GM19455 (cell line): ENCODE data around the gene HSFX1.
A peak's percentile ranks its signal among the peaks of the same experiment; 100 is the strongest.
"Not testable (repeated sequence)": the region's sequence is repeated elsewhere in the genome, so short reads cannot be mapped to it uniquely, and the experiment has no call there.

Experiments
- ATAC-seq: cut with Tn5 transposase; IDR thresholded peaks from one replicate; pipeline ENCODE4 v1.9.1; 2021; ENCODE audit not compliant: unreplicated experiment

HSFX1 gene, protein sequence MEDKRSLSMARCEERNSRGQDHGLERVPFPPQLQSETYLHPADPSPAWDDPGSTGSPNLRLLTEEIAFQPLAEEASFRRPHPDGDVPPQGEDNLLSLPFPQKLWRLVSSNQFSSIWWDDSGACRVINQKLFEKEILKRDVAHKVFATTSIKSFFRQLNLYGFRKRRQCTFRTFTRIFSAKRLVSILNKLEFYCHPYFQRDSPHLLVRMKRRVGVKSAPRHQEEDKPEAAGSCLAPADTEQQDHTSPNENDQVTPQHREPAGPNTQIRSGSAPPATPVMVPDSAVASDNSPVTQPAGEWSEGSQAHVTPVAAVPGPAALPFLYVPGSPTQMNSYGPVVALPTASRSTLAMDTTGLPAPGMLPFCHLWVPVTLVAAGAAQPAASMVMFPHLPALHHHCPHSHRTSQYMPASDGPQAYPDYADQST

DNA sequence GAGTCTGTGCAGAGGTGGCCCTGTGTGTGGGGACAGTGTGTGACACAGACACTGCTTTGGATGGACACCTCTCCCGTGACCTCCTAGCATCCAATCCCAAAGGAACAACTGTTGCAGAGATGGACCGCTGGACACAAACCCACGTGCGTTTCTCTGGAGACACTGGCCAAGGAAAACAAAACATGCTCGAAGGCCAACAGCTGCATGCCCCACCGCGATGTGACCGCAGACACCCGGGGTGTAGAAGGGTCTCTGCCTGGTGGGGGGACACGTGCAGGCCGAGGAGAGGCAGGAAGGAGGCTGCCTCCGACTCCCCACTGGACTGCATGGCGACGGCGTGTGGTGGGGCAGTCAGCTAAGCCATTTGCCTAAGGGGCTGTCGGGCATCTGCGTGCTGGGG lies at the start of gene HSFX1:
Gene HSFX1, plus strand, starts transcription at position 301 of the 400 bp plus-strand sequence. CDS start 614 bp downstream, outside the sequence.
- not testable (repeated sequence) for ATAC-seq

DNA sequence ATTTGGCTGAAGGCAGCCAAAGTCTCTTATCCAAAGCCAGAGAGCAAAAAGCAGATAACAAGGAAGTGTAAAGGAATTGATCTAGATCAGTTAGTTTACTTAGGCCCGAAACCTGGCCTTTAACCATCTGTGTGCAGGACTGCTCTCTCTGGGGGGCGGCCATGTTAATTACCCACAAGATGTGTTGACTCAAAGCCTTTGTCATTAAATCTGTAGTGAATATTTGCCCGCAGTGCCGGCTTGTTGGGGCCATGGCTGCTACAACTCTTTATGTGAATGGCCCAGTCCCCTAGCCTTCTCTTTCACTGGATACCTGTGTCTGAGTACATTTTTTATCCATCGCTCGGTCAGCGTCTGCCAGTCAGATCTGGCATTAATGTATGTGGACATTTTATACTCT lies 46.6 kb upstream of the HSFX1 start:
- ATAC-seq, result not testable (repeated sequence)

GRCh38 chrX:149742269-149742668 lies 31.6 kb upstream of the HSFX1 start:
- ATAC-seq, result not testable (repeated sequence)

- ATAC-seq, result not testable (repeated sequence)
These were observed 27.4 kb upstream of the HSFX1 start for GRCh38 chrX:149746390-149747007.

DNA sequence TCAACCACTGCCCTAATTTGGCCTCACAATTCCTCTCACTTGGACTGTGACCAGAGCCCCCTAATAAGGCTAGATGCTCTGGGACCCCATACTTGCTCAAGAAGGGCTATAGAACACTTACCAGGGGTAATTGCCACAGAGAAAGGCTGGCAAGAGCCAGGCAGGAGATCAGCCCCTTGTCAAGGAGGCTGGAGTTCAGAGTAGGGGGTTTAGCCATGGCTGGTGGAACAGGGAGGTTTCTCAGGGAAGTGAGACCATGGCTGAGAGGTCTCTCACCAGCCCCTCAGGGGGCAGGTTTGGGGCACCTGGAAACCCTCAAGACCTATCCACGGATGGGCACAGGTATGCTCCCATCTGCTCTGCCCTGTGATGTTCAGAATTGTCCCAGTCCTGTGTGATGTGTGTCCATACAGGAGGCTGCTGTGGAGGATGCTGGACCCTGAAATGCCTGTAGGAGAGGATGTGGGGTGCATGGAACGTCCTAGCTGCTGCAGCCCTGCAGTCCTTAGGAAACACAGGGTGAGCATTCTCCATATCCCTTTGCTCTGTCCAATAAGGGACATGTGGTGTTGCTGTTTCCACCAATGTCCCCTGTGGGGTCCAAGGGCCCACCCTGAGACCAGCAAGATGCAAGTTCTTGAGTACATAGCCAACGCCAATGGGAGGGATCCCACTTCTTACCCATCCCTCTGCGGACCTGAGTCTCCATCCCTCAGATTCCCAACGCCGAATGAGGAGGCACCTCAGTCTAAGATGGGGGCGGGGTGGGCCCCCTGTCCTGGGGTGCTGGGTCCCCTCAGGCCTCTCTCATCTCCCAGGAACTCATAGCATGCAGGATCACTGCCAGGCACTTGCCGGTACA lies 16.4 kb upstream of the HSFX1 start:
- no peak for ATAC-seq

DNA sequence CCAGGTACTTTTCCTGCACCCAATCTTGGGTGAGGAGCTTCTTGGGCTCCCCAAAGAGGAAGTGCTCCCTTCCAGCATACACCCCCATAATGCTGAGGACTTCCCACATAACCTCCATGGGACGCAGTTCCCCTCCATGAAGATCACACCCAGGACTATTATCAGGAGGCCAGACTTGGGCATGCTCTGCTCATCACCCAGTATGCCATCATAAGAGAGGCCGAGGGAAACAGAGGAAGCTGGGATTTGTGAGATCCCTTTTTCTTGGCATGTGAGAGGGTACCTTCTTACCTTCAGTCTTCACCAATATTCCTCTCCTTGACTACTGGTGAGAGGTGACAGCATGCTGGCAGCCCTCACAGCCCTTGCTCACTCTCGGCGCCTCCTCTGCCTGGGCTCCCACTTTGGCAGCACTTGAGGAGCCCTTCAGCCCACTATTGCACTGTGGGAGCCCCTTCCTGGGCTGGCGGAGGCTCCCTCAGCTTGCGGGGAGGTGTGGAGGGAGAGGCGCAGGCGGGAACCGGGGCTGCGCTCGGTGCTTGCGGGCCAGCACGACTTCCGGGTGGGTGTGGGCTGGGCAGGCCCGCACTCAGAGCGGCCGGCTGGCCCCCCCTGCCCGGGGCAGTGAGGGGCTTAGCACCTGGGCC lies 15.7 kb upstream of the HSFX1 start:
- ATAC-seq, result no peak

DNA sequence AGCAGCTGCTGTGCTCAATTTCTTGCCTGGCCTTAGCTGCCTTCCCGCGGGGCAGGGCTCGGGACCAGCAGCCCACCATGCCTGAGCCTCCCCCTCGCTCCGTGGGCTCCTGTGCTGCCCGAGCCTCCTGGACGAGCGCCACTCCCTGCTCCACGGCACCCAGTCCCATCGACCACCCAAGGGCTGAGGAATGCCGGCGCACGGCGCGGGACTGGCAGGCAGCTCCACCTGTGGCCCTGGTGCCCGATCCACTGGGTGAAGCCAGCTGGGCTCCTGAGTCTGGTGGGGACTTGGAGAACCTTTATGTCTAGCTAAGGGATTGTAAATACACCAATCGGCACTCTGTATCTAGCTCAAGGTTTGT lies 15.2 kb upstream of the HSFX1 start:
- not testable (repeated sequence) for ATAC-seq

DNA sequence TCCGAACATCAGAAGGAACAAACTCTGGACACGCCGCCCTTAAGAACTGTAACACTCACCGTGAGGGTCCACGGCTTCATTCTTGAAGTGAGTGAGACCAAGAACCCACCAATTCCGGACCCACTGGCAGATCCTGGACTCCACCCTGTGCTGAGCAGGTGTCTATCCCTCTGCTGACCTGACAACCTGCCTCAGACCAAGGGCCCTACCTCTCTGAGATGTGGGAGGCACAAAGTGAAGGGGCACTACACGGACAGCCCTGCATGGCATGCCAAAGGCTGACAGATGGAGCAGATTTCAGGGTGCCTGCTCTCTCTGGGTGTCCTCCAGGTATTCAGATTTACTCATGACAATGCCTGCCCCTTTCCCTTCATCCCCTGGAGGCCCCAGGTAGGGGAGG lies 14.0 kb upstream of the HSFX1 start:
- ATAC-seq, result no peak

DNA sequence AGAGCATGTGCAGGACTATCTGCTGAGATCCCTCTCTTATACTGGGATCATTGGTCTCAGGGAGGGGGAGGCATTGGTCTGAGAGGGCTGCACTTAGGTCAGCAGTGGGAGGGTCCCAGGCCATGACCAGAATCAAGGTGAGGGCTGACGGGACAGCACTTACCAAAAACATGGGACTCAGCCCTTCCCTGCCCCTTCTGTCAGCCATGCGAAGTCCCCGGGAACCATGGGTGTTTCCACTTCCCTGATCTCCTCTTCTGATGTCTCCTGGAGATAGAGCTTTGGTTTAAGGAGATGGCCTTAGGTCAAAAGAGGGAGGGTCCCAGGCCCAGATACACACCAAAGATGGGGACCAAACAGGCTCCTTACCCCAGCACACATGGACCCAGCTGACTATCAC lies 12.9 kb upstream of the HSFX1 start:
- no peak for ATAC-seq

DNA sequence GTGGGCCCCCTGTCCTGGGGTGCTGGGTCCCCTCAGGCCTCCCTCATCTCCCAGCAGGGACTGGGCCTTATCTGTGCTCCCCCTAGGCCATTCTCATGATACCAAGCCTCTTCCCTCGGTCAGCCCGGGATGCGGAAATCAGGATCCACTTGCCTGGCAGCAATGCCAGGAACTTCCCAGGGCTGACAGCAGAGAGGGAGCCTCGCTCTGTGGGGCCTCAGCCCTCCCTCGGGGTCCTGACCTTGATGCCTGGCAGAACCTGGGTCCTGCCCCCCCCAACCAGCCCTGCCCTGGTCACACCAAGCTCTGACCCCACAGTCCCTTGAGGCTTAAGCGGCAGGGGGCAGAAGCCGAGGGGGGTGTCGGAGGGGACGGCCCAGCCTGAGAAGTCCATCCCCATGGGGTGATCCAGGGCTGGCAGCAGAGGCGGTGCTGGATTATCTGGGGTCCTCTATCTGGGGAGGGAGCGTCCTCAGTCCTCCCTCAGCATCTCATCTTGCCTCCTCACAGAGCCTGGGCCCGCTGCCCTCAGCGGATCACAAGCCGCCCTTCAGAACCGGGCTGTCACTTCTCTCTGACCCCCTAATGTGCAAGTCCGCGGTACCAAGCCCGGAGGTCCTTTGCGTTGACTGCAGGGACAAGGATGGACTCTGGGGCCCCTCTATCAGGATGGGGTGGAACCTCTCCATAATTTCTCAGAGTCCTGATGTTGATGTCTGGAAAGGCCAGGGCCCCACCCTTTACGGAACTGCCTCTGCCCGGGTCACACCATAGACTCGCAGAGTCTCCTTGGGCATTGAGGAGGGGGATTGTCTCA lies 11.8 kb upstream of the HSFX1 start:
- not testable (repeated sequence) for ATAC-seq

- no peak for ATAC-seq
These were observed 10.9 kb upstream of the HSFX1 start for GRCh38 chrX:149762696-149763614.

- ATAC-seq, result not testable (repeated sequence)
These were observed 3.5 kb upstream of the HSFX1 start for GRCh38 chrX:149770344-149770743.

- not testable (repeated sequence) for ATAC-seq
These were observed 842 bp upstream of the HSFX1 start for GRCh38 chrX:149773026-149773425.

DNA sequence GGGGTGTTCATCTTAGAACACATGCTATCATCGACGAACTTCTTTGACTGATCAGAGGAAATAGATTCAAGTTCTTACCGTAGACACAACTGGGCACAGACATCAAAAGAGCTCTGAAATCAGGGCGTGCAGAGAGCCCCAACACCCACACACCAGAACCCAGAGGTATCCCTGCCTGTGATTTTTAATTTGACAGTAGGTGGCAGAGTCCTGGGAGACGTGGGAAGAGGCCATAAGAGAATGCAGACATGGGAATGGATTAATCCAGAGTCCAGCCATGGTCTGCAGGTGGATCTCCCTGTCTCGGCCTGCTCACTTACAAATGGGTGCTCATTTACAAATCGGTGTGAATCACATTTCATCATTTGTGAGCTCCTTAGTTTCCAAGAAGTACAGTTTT lies 4.1 kb downstream of the HSFX1 start:
- not testable (repeated sequence) for ATAC-seq

- not testable (repeated sequence) for ATAC-seq
These were observed 7.9 kb downstream of the HSFX1 start, which contains the start of gene MAGEA9 for GRCh38 chrX:149781727-149782126. Gene MAGEA9 (plus strand): TSS chrX:149781930. CDS start chrX:149786211, 4,281 bp downstream.

GRCh38 chrX:149795531-149795930 lies 21.7 kb downstream of the HSFX1 start:
- peak; percentile 100 for ATAC-seq

- no peak for ATAC-seq
These were observed 25.3 kb downstream of the HSFX1 start for GRCh38 chrX:149799095-149799714.

DNA sequence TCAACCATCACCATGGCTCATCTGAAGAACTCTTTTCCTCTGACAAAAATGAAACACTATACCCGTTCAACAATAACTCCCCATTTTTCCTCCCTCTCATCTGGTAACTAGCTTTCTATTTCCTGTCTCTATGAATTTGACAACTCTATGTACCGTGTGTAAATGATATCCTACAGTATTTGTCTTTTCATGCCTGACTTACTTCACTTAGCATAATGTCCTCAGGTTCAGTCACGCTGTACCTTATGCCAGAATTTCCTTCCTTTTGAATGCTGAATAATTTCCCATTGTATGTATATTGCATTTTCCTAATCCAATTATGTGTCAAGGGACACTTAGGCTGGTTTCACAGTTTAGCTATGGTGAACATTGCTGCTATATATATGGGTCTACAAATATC lies 26.1 kb downstream of the HSFX1 start:
- ATAC-seq, result no peak
